C1 segment of cervical spinal cord (tissue), 14 donors: ENCODE measurements around the gene TMEM164.
"Not testable (repeated sequence)": the region's sequence is repeated elsewhere in the genome, so short reads cannot be mapped to it uniquely, and the experiment has no call there.

Source experiments
- DNase-seq, 14 donors: peaks; one replicate each; lab custom pipeline; 2025; lab: John Stamatoyannopoulos, UW

TMEM164 gene

GRCh38 chrX:110002300-110003166, at the start of gene TMEM164:
TSS of gene TMEM164 (plus strand) at chrX:110003114. CDS start at chrX:110003775, 661 bp downstream.
- peak; percentile 24 to 86 (median 70) for DNase-seq

- no peak for DNase-seq
These were observed 48.6 kb upstream of the TMEM164 start for GRCh38 chrX:109954333-109954732.

- no peak for DNase-seq
These were observed 48.0 kb upstream of the TMEM164 start for GRCh38 chrX:109954955-109955354.

GRCh38 chrX:109958266-109958665, 44.6 kb upstream of the TMEM164 start:
- DNase-seq = no peak

- DNase-seq = no peak
These were observed 43.5 kb upstream of the TMEM164 start for GRCh38 chrX:109959356-109959871.

- no peak for DNase-seq
These were observed 38.5 kb upstream of the TMEM164 start for GRCh38 chrX:109964390-109964789.

GRCh38 chrX:109966246-109966645, 36.7 kb upstream of the TMEM164 start:
- no peak for DNase-seq

- no peak for DNase-seq
These were observed 35.8 kb upstream of the TMEM164 start for GRCh38 chrX:109967156-109967555.

GRCh38 chrX:109970841-109971240, 32.1 kb upstream of the TMEM164 start:
- DNase-seq = not testable (repeated sequence)

- no peak for DNase-seq
These were observed 27.8 kb upstream of the TMEM164 start for GRCh38 chrX:109974906-109975655.

- DNase-seq = not testable (repeated sequence)
These were observed 17.7 kb upstream of the TMEM164 start for GRCh38 chrX:109985210-109985609.

GRCh38 chrX:109987884-109988283, 15.0 kb upstream of the TMEM164 start:
- DNase-seq = no peak

- no peak for DNase-seq
These were observed 12.2 kb upstream of the TMEM164 start for GRCh38 chrX:109990582-109991276.

GRCh38 chrX:109992203-109992602, 10.7 kb upstream of the TMEM164 start:
- no peak for DNase-seq

- DNase-seq = no peak
These were observed 7.8 kb upstream of the TMEM164 start for GRCh38 chrX:109995155-109995554.

GRCh38 chrX:109997786-109998452, 5.0 kb upstream of the TMEM164 start:
- DNase-seq = no peak

GRCh38 chrX:110000000-110000399, 2.9 kb upstream of the TMEM164 start:
- no peak for DNase-seq

GRCh38 chrX:110000847-110001713, 1.8 kb upstream of the TMEM164 start:
- DNase-seq = no peak

- DNase-seq = peak in 1 of 14 donors; percentile 27
These were observed 1.1 kb upstream of the TMEM164 start for GRCh38 chrX:110001740-110002299.
